Muscle of leg (tissue), 16 donors: ENCODE measurements around the gene SLC22A12. TPM values are rescaled to one million over a fixed set of nuclear protein-coding genes. Genes with fewer than 3 reads are reported as not detected.
A peak's percentile ranks its signal among the peaks of the same experiment; 100 is the strongest.

Experiments
- DNase-seq: peaks from one replicate; pipeline ENCODE4 v3.0.0; 2013
- H3K27ac ChIP-seq: one replicate; pipeline ENCODE4 v1.5.1; 2013; ENCODE audit warnings: mild to moderate bottlenecking, low read length, control low read depth
- H3K27me3 ChIP-seq: one replicate; pipeline ENCODE4 v1.6.1; 2013; ENCODE audit warnings: low read length; ENCODE audit not compliant: control insufficient read depth, insufficient read depth
- H3K36me3 ChIP-seq: one replicate; pipeline ENCODE4 v1.6.1; 2013; ENCODE audit warnings: low read length; ENCODE audit not compliant: control insufficient read depth, insufficient read depth
- H3K4me1 ChIP-seq: one replicate; pipeline ENCODE4 v1.6.1; 2013; ENCODE audit warnings: low read length; ENCODE audit not compliant: control insufficient read depth, insufficient read depth
- H3K4me3 ChIP-seq: one replicate; pipeline ENCODE4 v1.5.1; 2013; ENCODE audit warnings: low read length, control low read depth
- H3K9me3 ChIP-seq: replicated peaks from 2 replicates; pipeline ENCODE4 v1.6.1; 2013; ENCODE audit warnings: low read depth, low read length; ENCODE audit not compliant: control insufficient read depth
- WGBS: methylation state at CpG from one replicate; pipeline ENCODE4 v1.1.5; 2013; ENCODE audit warnings: missing lambda C conversion rate; ENCODE audit not compliant: insufficient coverage; 5-methylcytosine and 5-hydroxymethylcytosine counted together
- long read RNA-seq, 11 donors: transcript quantifications; one replicate each; lab custom pipeline, GENCODE V29; 2026
- polyA plus RNA-seq, 8 donors: library from polyadenylated mRNA; unstranded; fragments of 120-200 nt; gene quantifications; one replicate each; pipeline versions ENCODE4 v1.2.1 to v1.2.3, GENCODE V29; 2013; ENCODE audit warnings: inconsistent platforms in 1 of 8, low replicate concordance in 1 of 8; ENCODE audit not compliant: insufficient read length in 8 of 8, insufficient read depth in 1 of 8
- total RNA-seq: library from RNA; stranded (reverse); fragments of 120-200 nt; gene quantifications from one replicate; pipeline ENCODE4 v1.2.4, GENCODE V29; 2013

The SLC22A12 gene
- not detected for total RNA-seq
- polyA plus RNA-seq = not detected
- long read RNA-seq, donor 1 = 0 reads
- long read RNA-seq, donor 2 = 0 reads
- long read RNA-seq, donor 3 = 0 reads
- long read RNA-seq, donor 4 = 0 reads
- long read RNA-seq, donor 5 = 0 reads
- long read RNA-seq, donor 6 = 0 reads
- long read RNA-seq, donor 7 = 0 reads
- long read RNA-seq, donor 8 = 0 reads
- long read RNA-seq, donor 9 = 0 reads
- long read RNA-seq, donor 10 = 0 reads
- long read RNA-seq, donor 11 = 0 reads

GRCh38 chr11:64590763-64591221 lies at the start of gene SLC22A12:
TSS of gene SLC22A12 (plus strand) at chr11:64591220. CDS start at chr11:64591557, 337 bp downstream.
- Histone ChIP-seq H3K4me1 (no peaks in the 10 kb centered on the region), H3K9me3 (peaks cover 11% of the 10 kb centered on the region), H3K27ac (no peak within 1 kb of the TSS), H3K4me3 (no peak within 1 kb of the TSS), H3K36me3 (no peaks in the 10 kb centered on the region), H3K27me3 (peaks cover 12% of the 10 kb centered on the region)
- no peak for DNase-seq
- WGBS = 73% methylated on average over 14 of the region's 14 CpGs

GRCh38 chr11:64542172-64543125 lies 48.6 kb upstream of the SLC22A12 start:
- peaks cover 8% of the 10 kb centered on the region for H3K27me3 ChIP-seq
- H3K4me3 ChIP-seq = no peak overlapping the region
- H3K4me1 ChIP-seq = no peaks in the 10 kb centered on the region
- WGBS = 82% methylated on average over 27 of the region's 35 CpGs
- H3K27ac ChIP-seq = no peak overlapping the region
- H3K36me3 ChIP-seq = no peaks in the 10 kb centered on the region
- no peaks in the 10 kb centered on the region for H3K9me3 ChIP-seq
- no peak for DNase-seq

- no peak overlapping the region for H3K27ac ChIP-seq
Observed at GRCh38 chr11:64543818-64544217, 47.2 kb upstream of the SLC22A12 start.

GRCh38 chr11:64544616-64545296 lies 46.3 kb upstream of the SLC22A12 start:
- no peak overlapping the region for H3K27ac ChIP-seq
- peaks cover 12% of the 10 kb centered on the region for H3K27me3 ChIP-seq
- 44% methylated on average over 1 of the region's 2 CpGs for WGBS
- no peak for DNase-seq
- no peaks in the 10 kb centered on the region for H3K4me1 ChIP-seq
- no peaks in the 10 kb centered on the region for H3K36me3 ChIP-seq
- H3K4me3 ChIP-seq = no peak overlapping the region
- H3K9me3 ChIP-seq = no peaks in the 10 kb centered on the region

More at GRCh38 chr11:64543818-64544217, 47.2 kb upstream of the SLC22A12 start:
- Histone ChIP-seq H3K4me1 (no peaks in the 10 kb centered on the region), H3K4me3 (no peak overlapping the region), H3K27me3 (peaks cover 12% of the 10 kb centered on the region), H3K36me3 (no peaks in the 10 kb centered on the region), H3K9me3 (no peaks in the 10 kb centered on the region)
- no peak for DNase-seq

GRCh38 chr11:64545619-64546018 lies 45.4 kb upstream of the SLC22A12 start:
- no peaks in the 10 kb centered on the region for H3K9me3 ChIP-seq
- H3K27me3 ChIP-seq = peaks cover 12% of the 10 kb centered on the region
- WGBS = 86% methylated on average over 15 of the region's 15 CpGs
- no peak overlapping the region for H3K4me3 ChIP-seq
- H3K36me3 ChIP-seq = no peaks in the 10 kb centered on the region
- H3K27ac ChIP-seq = no peak overlapping the region
- no peaks in the 10 kb centered on the region for H3K4me1 ChIP-seq
- DNase-seq = no peak

GRCh38 chr11:64546176-64546575 lies 44.8 kb upstream of the SLC22A12 start:
- 83% methylated on average over 2 of the region's 2 CpGs for WGBS
- no peak for DNase-seq
- H3K4me3 ChIP-seq = no peak overlapping the region
- H3K36me3 ChIP-seq = no peaks in the 10 kb centered on the region
- no peaks in the 10 kb centered on the region for H3K4me1 ChIP-seq
- peaks cover 11% of the 10 kb centered on the region for H3K27me3 ChIP-seq
- no peaks in the 10 kb centered on the region for H3K9me3 ChIP-seq
- no peak overlapping the region for H3K27ac ChIP-seq

- H3K9me3 ChIP-seq = no peaks in the 10 kb centered on the region
- H3K27ac ChIP-seq = no peak overlapping the region
- H3K27me3 ChIP-seq = peaks cover 9% of the 10 kb centered on the region
- H3K36me3 ChIP-seq = no peaks in the 10 kb centered on the region
- no peaks in the 10 kb centered on the region for H3K4me1 ChIP-seq
- H3K4me3 ChIP-seq = no peak overlapping the region
- whole genome bisulfite sequencing = 90% methylated on average over 8 of the region's 8 CpGs
- DNase-seq = no peak
Observed at GRCh38 chr11:64546600-64546999, 44.4 kb upstream of the SLC22A12 start.

- H3K4me3 ChIP-seq = no peak overlapping the region
- no peak for DNase-seq
- no peaks in the 10 kb centered on the region for H3K36me3 ChIP-seq
- WGBS = no CpG with 5 or more reads among the region's 4 CpGs
- peaks cover 19% of the 10 kb centered on the region for H3K4me1 ChIP-seq
- H3K27ac ChIP-seq = no peak overlapping the region
- no peaks in the 10 kb centered on the region for H3K9me3 ChIP-seq
- H3K27me3 ChIP-seq = peaks cover 8% of the 10 kb centered on the region
Observed at GRCh38 chr11:64549969-64550368, 41.1 kb upstream of the SLC22A12 start.

- H3K27me3 ChIP-seq = no peaks in the 10 kb centered on the region
- no peak overlapping the region for H3K4me3 ChIP-seq
- H3K9me3 ChIP-seq = no peaks in the 10 kb centered on the region
- H3K4me1 ChIP-seq = peaks cover 32% of the 10 kb centered on the region
- WGBS = 6% methylated on average over 7 of the region's 13 CpGs
- peak; percentile 89 for DNase-seq
- H3K36me3 ChIP-seq = no peaks in the 10 kb centered on the region
- peak overlapping the region; percentile 91 for H3K27ac ChIP-seq
Observed at GRCh38 chr11:64553554-64554201, 37.3 kb upstream of the SLC22A12 start.
